HepG2 (cell line): ENCODE data around the gene CAMTA1. TPM values are rescaled to one million over a fixed set of nuclear protein-coding genes. Genes with fewer than 3 reads are reported as not detected.

ENCODE experiments used
- IKZF1 ChIP-seq: fragments of 450-650 bp; IDR thresholded peaks from 2 replicates; pipeline ENCODE4 v1.7.1; 2016
- KDM2A ChIP-seq: sonication (generic); formaldehyde crosslinking; IDR thresholded peaks from 2 replicates; pipeline ENCODE4 v1.4.0; 2020; ENCODE audit warnings: low read depth, missing genetic modification reagents, borderline replicate concordance
- KDM4B ChIP-seq: sonication (generic); formaldehyde crosslinking; IDR thresholded peaks from 2 replicates; pipeline ENCODE4 v1.4.0; 2020; ENCODE audit warnings: missing genetic modification reagents
- KLF16 ChIP-seq, 2 experiments: sonication (generic) in 1 of 2; formaldehyde crosslinking in 1 of 2; IDR thresholded peaks; 2 replicates each; pipeline versions ENCODE4 v1.6.1 to v1.8.0; 2016 to 2023; ENCODE audit warnings: missing genetic modification reagents in 2 of 2, missing compliant biosample characterization in 1 of 2
- MATR3 ChIP-seq: sonication (generic); formaldehyde crosslinking; IDR thresholded peaks from 2 replicates; pipeline ENCODE4 v1.4.0; 2020; ENCODE audit warnings: missing genetic modification reagents
- NFE2 ChIP-seq: sonication (generic); formaldehyde crosslinking; IDR thresholded peaks from 2 replicates; pipeline ENCODE4 v1.4.0; 2020; ENCODE audit warnings: missing genetic modification reagents
- NFKB2 ChIP-seq: sonication (generic); formaldehyde crosslinking; IDR thresholded peaks from 2 replicates; pipeline ENCODE4 v1.4.0; 2020; ENCODE audit warnings: missing genetic modification reagents, borderline replicate concordance
- REL ChIP-seq: sonication (generic); formaldehyde crosslinking; conservative IDR thresholded peaks from 2 replicates; pipeline ENCODE4 v1.8.0; 2022; ENCODE audit warnings: mild to moderate bottlenecking, missing genetic modification reagents, moderate library complexity
- RFX3 ChIP-seq: IDR thresholded peaks from 2 replicates; pipeline ENCODE4 v1.6.1; 2016; ENCODE audit warnings: missing biosample characterization, missing genetic modification reagents
- SOX13 ChIP-seq, 3 experiments: fragments of 450-650 bp in 1 of 3; sonication (generic) in 1 of 3; formaldehyde crosslinking in 1 of 3; IDR thresholded peaks in 2 of 3; conservative IDR thresholded peaks in 1 of 3; 2 replicates each; pipeline versions ENCODE4 v1.5.0 to v1.6.1; 2016 to 2020; ENCODE audit warnings: antibody characterized with exemption in 1 of 3, mild to moderate bottlenecking in 1 of 3, missing compliant biosample characterization in 1 of 3, missing genetic modification reagents in 1 of 3, moderate library complexity in 1 of 3
- SOX6 ChIP-seq, 2 experiments: fragments of 450-650 bp in 1 of 2; sonication (generic) in 1 of 2; formaldehyde crosslinking in 1 of 2; IDR thresholded peaks; 2 replicates each; pipeline versions ENCODE4 v1.4.0 to v1.6.1; 2017 to 2020; ENCODE audit warnings: antibody characterized with exemption in 1 of 2, mild to moderate bottlenecking in 1 of 2, missing genetic modification reagents in 1 of 2
- TFDP1 ChIP-seq: IDR thresholded peaks from 2 replicates; pipeline ENCODE4 v1.6.1; 2016; ENCODE audit warnings: missing compliant biosample characterization, missing genetic modification reagents, borderline replicate concordance
- TSC22D2 ChIP-seq: sonication (generic); formaldehyde crosslinking; IDR thresholded peaks from 2 replicates; pipeline ENCODE4 v1.5.1; 2020; ENCODE audit warnings: missing genetic modification reagents, mild to moderate bottlenecking, borderline replicate concordance
- ZFP36L1 ChIP-seq: sonication (generic); formaldehyde crosslinking; IDR thresholded peaks from 2 replicates; pipeline ENCODE4 v1.8.0; 2022; ENCODE audit warnings: mild to moderate bottlenecking, missing genetic modification reagents, moderate library complexity
- ZNF296 ChIP-seq: sonication (generic); formaldehyde crosslinking; conservative IDR thresholded peaks from 2 replicates; pipeline ENCODE4 v1.5.0; 2020; ENCODE audit warnings: mild to moderate bottlenecking, missing genetic modification reagents
- ZNF331 ChIP-seq: sonication (generic); formaldehyde crosslinking; IDR thresholded peaks from 2 replicates; pipeline ENCODE4 v1.4.0; 2020; ENCODE audit warnings: missing genetic modification reagents
- ZNF468 ChIP-seq: sonication (generic); formaldehyde crosslinking; IDR thresholded peaks from 2 replicates; pipeline ENCODE4 v1.8.0; 2022; ENCODE audit warnings: mild to moderate bottlenecking, moderate library complexity, missing genetic modification reagents
- ZNF569 ChIP-seq: sonication (generic); formaldehyde crosslinking; IDR thresholded peaks from 2 replicates; pipeline ENCODE4 v1.5.0; 2020; ENCODE audit warnings: mild to moderate bottlenecking, missing genetic modification reagents, moderate library complexity, borderline replicate concordance
- polyA plus RNA-seq, 8 experiments: library from polyadenylated mRNA; depleted of rRNA in 3 of 8; stranded (reverse) in 7 of 8; unstranded in 1 of 8; fragments of >200 nt; fragmentation: Illumina TruSeq in 4 of 8; extraction: Trizol in 4 of 8; gene quantifications; 2 replicates each; pipeline versions ENCODE4 v1.2.1 to v1.2.3, GENCODE V29; 2011 to 2016; ENCODE audit warnings: low read depth in 4 of 8, missing spikeins in 1 of 8, mixed read lengths in 1 of 8; ENCODE audit not compliant: insufficient read depth in 1 of 8
- total RNA-seq, 5 experiments: library from RNA; depleted of rRNA; stranded (reverse); fragments of >200 nt; fragmentation: Illumina TruSeq; extraction: Trizol; gene quantifications; 2 replicates each; pipeline ENCODE4 v1.2.3, GENCODE V29; 2016; ENCODE audit warnings: low read depth in 1 of 5
- TF ChIP-seq, protein P1 (sequence below): sonication (generic); formaldehyde crosslinking; IDR thresholded peaks from 2 replicates; pipeline ENCODE4 v1.4.0; 2020; ENCODE audit warnings: missing genetic modification reagents, borderline replicate concordance
- TF ChIP-seq, protein P2 (sequence below): sonication (generic); formaldehyde crosslinking; IDR thresholded peaks from 2 replicates; pipeline ENCODE4 v1.5.1; 2020; ENCODE audit warnings: mild to moderate bottlenecking, missing genetic modification reagents, moderate library complexity

CAMTA1 gene
- total and polyA plus RNA-seq, 2 of the 13 experiments (the other 11 are each of a cell fraction or from before 2014, with no cell fraction given): 25.0 to 36.4 TPM

DNA sequence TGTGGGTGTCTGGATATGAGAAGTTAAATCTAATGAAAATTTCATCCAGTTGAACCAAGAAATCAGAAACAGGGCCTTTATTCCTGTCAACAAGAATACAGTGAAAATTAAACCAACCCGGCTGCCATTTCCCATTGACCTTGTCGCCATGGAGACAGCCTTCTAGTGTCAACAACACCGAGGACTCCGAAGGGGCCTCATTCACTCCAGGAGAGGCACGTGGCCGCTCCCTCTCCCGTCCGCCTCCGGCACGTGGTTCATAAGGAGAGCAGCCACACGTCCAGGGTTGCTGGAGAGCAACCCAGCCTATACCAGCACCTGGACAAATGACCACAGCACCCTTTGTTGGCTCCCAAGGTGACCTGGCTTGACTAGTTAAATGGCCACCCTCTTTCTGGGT, 865.5 kb downstream of the CAMTA1 start (continued):
- TF ChIP-seq IKZF1 (no peak), MATR3 (CRISPR knock-in tag) (no peak), KDM2A (CRISPR knock-in tag) (0 out of 2 replicates have a peak, but pooled peaks have one; percentile 38), ZFP36L1 (0 out of 2 replicates have a peak, but pooled peaks have one; percentile 44), ZNF468 (no peak), ZNF331 (0 out of 2 replicates have a peak, but pooled peaks have one; percentile 26), ZNF569 (CRISPR knock-in tag) (no peak), NFKB2 (CRISPR knock-in tag) (0 out of 2 replicates have a peak, but pooled peaks have one; percentile 15), NFE2 (CRISPR knock-in tag) (no peak), ZNF296 (CRISPR knock-in tag) (no peak), SOX13 (IDR thresholded peaks at IDR 0.05) (no peak), SOX13 (CRISPR knock-in tag; conservative IDR thresholded peaks at IDR 0.05 in 1 of 2, IDR thresholded peaks at IDR 0.05 in 1 of 2) (no peak), TFDP1 (CRISPR knock-in tag) (peak; percentile 55; the same call in 1 of the 2 replicates), RFX3 (CRISPR knock-in tag) (peak; percentile 79), KDM4B (CRISPR knock-in tag) (no peak), REL (CRISPR knock-in tag) (no peak), KLF16 (CRISPR knock-in tag; IDR thresholded peaks at IDR 0.05) (0 out of 4 replicates have a peak, but pooled peaks of 1 of the 2 experiments have one; percentile 34), SOX6 (IDR thresholded peaks at IDR 0.05) (no peak), SOX6 (CRISPR knock-in tag; IDR thresholded peaks at IDR 0.05) (0 out of 2 replicates have a peak, but pooled peaks have one; percentile 19), TSC22D2 (CRISPR knock-in tag) (no peak)
- TF ChIP-seq, protein P1, sequence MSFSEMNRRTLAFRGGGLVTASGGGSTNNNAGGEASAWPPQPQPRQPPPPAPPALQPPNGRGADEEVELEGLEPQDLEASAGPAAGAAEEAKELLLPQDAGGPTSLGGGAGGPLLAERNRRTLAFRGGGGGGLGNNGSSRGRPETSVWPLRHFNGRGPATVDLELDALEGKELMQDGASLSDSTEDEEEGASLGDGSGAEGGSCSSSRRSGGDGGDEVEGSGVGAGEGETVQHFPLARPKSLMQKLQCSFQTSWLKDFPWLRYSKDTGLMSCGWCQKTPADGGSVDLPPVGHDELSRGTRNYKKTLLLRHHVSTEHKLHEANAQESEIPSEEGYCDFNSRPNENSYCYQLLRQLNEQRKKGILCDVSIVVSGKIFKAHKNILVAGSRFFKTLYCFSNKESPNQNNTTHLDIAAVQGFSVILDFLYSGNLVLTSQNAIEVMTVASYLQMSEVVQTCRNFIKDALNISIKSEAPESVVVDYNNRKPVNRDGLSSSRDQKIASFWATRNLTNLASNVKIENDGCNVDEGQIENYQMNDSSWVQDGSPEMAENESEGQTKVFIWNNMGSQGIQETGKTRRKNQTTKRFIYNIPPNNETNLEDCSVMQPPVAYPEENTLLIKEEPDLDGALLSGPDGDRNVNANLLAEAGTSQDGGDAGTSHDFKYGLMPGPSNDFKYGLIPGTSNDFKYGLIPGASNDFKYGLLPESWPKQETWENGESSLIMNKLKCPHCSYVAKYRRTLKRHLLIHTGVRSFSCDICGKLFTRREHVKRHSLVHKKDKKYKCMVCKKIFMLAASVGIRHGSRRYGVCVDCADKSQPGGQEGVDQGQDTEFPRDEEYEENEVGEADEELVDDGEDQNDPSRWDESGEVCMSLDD (CRISPR knock-in tag): no peak
- TF ChIP-seq, protein P2, sequence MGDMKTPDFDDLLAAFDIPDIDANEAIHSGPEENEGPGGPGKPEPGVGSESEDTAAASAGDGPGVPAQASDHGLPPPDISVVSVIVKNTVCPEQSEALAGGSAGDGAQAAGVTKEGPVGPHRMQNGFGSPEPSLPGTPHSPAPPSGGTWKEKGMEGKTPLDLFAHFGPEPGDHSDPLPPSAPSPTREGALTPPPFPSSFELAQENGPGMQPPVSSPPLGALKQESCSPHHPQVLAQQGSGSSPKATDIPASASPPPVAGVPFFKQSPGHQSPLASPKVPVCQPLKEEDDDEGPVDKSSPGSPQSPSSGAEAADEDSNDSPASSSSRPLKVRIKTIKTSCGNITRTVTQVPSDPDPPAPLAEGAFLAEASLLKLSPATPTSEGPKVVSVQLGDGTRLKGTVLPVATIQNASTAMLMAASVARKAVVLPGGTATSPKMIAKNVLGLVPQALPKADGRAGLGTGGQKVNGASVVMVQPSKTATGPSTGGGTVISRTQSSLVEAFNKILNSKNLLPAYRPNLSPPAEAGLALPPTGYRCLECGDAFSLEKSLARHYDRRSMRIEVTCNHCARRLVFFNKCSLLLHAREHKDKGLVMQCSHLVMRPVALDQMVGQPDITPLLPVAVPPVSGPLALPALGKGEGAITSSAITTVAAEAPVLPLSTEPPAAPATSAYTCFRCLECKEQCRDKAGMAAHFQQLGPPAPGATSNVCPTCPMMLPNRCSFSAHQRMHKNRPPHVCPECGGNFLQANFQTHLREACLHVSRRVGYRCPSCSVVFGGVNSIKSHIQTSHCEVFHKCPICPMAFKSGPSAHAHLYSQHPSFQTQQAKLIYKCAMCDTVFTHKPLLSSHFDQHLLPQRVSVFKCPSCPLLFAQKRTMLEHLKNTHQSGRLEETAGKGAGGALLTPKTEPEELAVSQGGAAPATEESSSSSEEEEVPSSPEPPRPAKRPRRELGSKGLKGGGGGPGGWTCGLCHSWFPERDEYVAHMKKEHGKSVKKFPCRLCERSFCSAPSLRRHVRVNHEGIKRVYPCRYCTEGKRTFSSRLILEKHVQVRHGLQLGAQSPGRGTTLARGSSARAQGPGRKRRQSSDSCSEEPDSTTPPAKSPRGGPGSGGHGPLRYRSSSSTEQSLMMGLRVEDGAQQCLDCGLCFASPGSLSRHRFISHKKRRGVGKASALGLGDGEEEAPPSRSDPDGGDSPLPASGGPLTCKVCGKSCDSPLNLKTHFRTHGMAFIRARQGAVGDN: peak; percentile 66
